Measurements from ENCODE around the gene CEMIP2. TPM values are rescaled to one million over a fixed set of nuclear protein-coding genes. Genes with fewer than 3 reads are reported as not detected.

CEMIP2 gene
- total and polyA plus RNA-seq, 10 of the 15 experiments (the other 5 are each of a cell fraction or from before 2014, with no cell fraction given), result 0.50 to 19.2 (median 1.2) TPM

DNA sequence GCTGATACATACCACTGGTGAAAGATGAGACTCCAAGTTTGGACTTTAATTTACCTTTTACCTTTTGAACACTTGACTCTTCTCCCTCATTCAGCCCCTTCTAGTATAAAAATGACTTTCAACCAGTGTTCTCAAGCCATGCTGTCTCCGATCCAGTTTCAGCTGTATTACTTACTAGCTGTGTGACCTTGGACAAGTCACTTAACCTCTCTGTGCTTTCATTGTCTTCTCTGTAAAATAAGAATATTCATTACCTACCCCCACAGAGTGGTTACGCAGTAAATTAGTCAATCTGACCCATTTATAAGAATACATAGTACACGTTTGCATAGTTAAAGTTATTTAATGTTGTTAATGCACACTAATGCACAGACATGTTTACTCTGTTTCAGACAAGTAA is 12.6 kb upstream of the CEMIP2 start:
- POLR2A ChIA-PET, result interaction anchor here (0.5 to 0.7 kb wide), 2 partner anchors 10 to 18 kb away, joined by 3 to 7 read pairs; no protein-coding TSS in a partner anchor
- intact Hi-C loops (cut with micrococcal nuclease; ENCODE audit: unreplicated experiment), result loop anchor here (2.0 to 5.0 kb wide), 2 partner anchors 14 to 36 kb away; no protein-coding TSS in a partner anchor
- Histone ChIP-seq H3K4me3 (no peak overlapping the region), H3K4me2 (ENCODE audit: control insufficient read depth, insufficient read depth) (peak overlapping the region; percentile 3; the same call in 1 of the 2 replicates), H3K4me1 (ENCODE audit: control insufficient read depth, insufficient read depth, low read length) (peaks cover 23% of the 10 kb centered on the region), H3K27me3 (replicated peaks in 1 of 2; ENCODE audit: control insufficient read depth in 2 of 2, insufficient read depth in 2 of 2, low read length in 1 of 2) (no peaks in the 10 kb centered on the region), H3K79me2 (ENCODE audit: control insufficient read depth, insufficient read depth, low read length) (no peaks in the 10 kb centered on the region), H3K9ac (ENCODE audit: control insufficient read depth, insufficient read depth, low read length) (no peak overlapping the region), H3K36me3 (ENCODE audit: control insufficient read depth in 2 of 2, insufficient read depth in 2 of 2, low read length in 1 of 2) (no peaks in the 10 kb centered on the region), H3K9me3 (replicated peaks; ENCODE audit: control insufficient read depth, insufficient read depth, low read length) (no peaks in the 10 kb centered on the region), H2AFZ (ENCODE audit: control insufficient read depth, low read depth, low read length) (no peak overlapping the region), H4K20me1 (ENCODE audit: control insufficient read depth, insufficient read depth) (no peaks in the 10 kb centered on the region), H3K27ac (ENCODE audit: control insufficient read depth, insufficient read depth) (no peak overlapping the region)
- SMC1A ChIA-PET (ENCODE audit: uncharacterized antibody, unreplicated experiment), result interaction anchor here (0.5 to 4.7 kb wide), 11 partner anchors 10 to 244 kb away, joined by 3 to 61 read pairs (median 5); no protein-coding TSS in a partner anchor
- no peak for ATAC-seq
- BruUV-seq (replicated peaks), result no TSS peak
- WGBS (ENCODE audit: insufficient coverage, insufficient replicate concordance, low lambda C conversion rate, missing lambda C conversion rate), result 56% methylated on average over 3 of the region's 3 CpGs
- FAIRE-seq, result no peak
- TF ChIP-seq SMARCA5 (IDR thresholded peaks at IDR 0.05), result peak; percentile 64; the same call in 1 of the 2 replicates
- TF ChIP-seq RB1 (IDR thresholded peaks at IDR 0.05; ENCODE audit: borderline replicate concordance), result no peak
- in situ Hi-C loops (cut with MboI), result no loop called here
- no peak for DNase-seq (ENCODE audit: low read depth, low spot score)
- RAD21 ChIA-PET (ENCODE audit: unreplicated experiment), result interaction anchor here (0.9 to 2.8 kb wide), 5 partner anchors 12 to 245 kb away, joined by 4 to 13 read pairs (median 5); no protein-coding TSS in a partner anchor
- CTCF ChIA-PET, result interaction anchor here (0.9 to 4.3 kb wide), 5 partner anchors 12 to 244 kb away, joined by 7 to 16 read pairs (median 8); partner anchors contain the start of gene CEMIP2

DNA sequence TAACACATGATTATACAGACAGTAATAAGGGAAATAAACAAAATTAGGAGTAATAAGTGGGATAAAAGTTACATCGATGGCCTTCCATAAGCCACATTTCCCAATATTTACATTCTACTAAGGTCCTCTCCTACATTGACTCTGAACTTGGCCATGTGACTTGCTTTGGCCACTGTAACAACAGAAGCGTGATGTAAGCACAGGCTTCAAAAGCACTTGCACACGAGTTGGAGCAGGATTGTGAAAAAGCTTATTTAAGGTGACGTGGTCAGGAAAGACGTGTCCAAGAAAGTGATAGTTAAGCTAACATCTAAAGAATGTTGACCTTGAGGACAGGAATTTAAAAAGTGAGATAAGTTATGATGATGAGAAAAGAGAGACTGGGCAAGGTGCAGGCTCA is 9.8 kb upstream of the CEMIP2 start:
- 65% methylated on average over 5 of the region's 5 CpGs for WGBS (ENCODE audit: insufficient coverage, insufficient replicate concordance, low lambda C conversion rate, missing lambda C conversion rate)
- Histone ChIP-seq H3K4me2 (ENCODE audit: control insufficient read depth, insufficient read depth) (no peak overlapping the region), H3K9me3 (replicated peaks; ENCODE audit: control insufficient read depth, insufficient read depth, low read length) (no peaks in the 10 kb centered on the region), H3K36me3 (ENCODE audit: control insufficient read depth in 2 of 2, insufficient read depth in 2 of 2, low read length in 1 of 2) (no peaks in the 10 kb centered on the region), H3K9ac (ENCODE audit: control insufficient read depth, insufficient read depth, low read length) (no peak overlapping the region), H4K20me1 (ENCODE audit: control insufficient read depth, insufficient read depth) (no peaks in the 10 kb centered on the region), H3K79me2 (ENCODE audit: control insufficient read depth, insufficient read depth, low read length) (no peaks in the 10 kb centered on the region), H3K4me3 (no peak overlapping the region), H3K4me1 (ENCODE audit: control insufficient read depth, insufficient read depth, low read length) (peaks cover 18% of the 10 kb centered on the region), H3K27me3 (replicated peaks in 1 of 2; ENCODE audit: control insufficient read depth in 2 of 2, insufficient read depth in 2 of 2, low read length in 1 of 2) (no peaks in the 10 kb centered on the region), H2AFZ (ENCODE audit: control insufficient read depth, low read depth, low read length) (no peak overlapping the region), H3K27ac (ENCODE audit: control insufficient read depth, insufficient read depth) (no peak overlapping the region)
- FAIRE-seq (no peak), DNase-seq (ENCODE audit: low read depth, low spot score) (no peak), ATAC-seq (no peak)
- intact Hi-C loops (cut with micrococcal nuclease; ENCODE audit: unreplicated experiment), result no loop called here
- ChIA-PET RAD21 (ENCODE audit: unreplicated experiment) (no interaction called here), SMC1A (ENCODE audit: uncharacterized antibody, unreplicated experiment) (interaction anchor here (0.6 to 2.7 kb wide), 5 partner anchors 9 to 63 kb away, joined by 3 to 13 read pairs (median 4); partner anchors contain the start of gene CEMIP2), CTCF (interaction anchor here (1.3 to 2.1 kb wide), 8 partner anchors 15 to 501 kb away, joined by 3 to 11 read pairs (median 4); no protein-coding TSS in a partner anchor), POLR2A (no interaction called here)
- in situ Hi-C loops (cut with MboI), result no loop called here
- no TSS peak for BruUV-seq (replicated peaks)
- TF ChIP-seq TCF3 (IDR thresholded peaks at IDR 0.05; ENCODE audit: borderline replicate concordance, insufficient read depth, low read depth, low read length) (no peak), GATAD2B (conservative IDR thresholded peaks at IDR 0.05; ENCODE audit: low read depth) (no peak), BCL3 (IDR thresholded peaks at IDR 0.05; ENCODE audit: borderline replicate concordance, insufficient read depth, low read depth, low read length, poor library complexity, severe bottlenecking) (no peak), ASH2L (IDR thresholded peaks at IDR 0.05; ENCODE audit: borderline replicate concordance, low read depth) (no peak), SPI1 (IDR thresholded peaks at IDR 0.05; ENCODE audit: borderline replicate concordance, insufficient read depth, low read depth, low read length) (no peak), KDM1A (IDR thresholded peaks at IDR 0.05; ENCODE audit: borderline replicate concordance) (no peak)
- TF ChIP-seq, protein P1, sequence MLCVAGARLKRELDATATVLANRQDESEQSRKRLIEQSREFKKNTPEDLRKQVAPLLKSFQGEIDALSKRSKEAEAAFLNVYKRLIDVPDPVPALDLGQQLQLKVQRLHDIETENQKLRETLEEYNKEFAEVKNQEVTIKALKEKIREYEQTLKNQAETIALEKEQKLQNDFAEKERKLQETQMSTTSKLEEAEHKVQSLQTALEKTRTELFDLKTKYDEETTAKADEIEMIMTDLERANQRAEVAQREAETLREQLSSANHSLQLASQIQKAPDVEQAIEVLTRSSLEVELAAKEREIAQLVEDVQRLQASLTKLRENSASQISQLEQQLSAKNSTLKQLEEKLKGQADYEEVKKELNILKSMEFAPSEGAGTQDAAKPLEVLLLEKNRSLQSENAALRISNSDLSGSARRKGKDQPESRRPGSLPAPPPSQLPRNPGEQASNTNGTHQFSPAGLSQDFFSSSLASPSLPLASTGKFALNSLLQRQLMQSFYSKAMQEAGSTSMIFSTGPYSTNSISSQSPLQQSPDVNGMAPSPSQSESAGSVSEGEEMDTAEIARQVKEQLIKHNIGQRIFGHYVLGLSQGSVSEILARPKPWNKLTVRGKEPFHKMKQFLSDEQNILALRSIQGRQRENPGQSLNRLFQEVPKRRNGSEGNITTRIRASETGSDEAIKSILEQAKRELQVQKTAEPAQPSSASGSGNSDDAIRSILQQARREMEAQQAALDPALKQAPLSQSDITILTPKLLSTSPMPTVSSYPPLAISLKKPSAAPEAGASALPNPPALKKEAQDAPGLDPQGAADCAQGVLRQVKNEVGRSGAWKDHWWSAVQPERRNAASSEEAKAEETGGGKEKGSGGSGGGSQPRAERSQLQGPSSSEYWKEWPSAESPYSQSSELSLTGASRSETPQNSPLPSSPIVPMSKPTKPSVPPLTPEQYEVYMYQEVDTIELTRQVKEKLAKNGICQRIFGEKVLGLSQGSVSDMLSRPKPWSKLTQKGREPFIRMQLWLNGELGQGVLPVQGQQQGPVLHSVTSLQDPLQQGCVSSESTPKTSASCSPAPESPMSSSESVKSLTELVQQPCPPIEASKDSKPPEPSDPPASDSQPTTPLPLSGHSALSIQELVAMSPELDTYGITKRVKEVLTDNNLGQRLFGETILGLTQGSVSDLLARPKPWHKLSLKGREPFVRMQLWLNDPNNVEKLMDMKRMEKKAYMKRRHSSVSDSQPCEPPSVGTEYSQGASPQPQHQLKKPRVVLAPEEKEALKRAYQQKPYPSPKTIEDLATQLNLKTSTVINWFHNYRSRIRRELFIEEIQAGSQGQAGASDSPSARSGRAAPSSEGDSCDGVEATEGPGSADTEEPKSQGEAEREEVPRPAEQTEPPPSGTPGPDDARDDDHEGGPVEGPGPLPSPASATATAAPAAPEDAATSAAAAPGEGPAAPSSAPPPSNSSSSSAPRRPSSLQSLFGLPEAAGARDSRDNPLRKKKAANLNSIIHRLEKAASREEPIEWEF (IDR thresholded peaks at IDR 0.05; ENCODE audit: insufficient replicate concordance, low read depth, low read length), result no peak

Data from GM12878 (cell line).